ENCODE results near the gene WDR33.

The WDR33 gene

DNA sequence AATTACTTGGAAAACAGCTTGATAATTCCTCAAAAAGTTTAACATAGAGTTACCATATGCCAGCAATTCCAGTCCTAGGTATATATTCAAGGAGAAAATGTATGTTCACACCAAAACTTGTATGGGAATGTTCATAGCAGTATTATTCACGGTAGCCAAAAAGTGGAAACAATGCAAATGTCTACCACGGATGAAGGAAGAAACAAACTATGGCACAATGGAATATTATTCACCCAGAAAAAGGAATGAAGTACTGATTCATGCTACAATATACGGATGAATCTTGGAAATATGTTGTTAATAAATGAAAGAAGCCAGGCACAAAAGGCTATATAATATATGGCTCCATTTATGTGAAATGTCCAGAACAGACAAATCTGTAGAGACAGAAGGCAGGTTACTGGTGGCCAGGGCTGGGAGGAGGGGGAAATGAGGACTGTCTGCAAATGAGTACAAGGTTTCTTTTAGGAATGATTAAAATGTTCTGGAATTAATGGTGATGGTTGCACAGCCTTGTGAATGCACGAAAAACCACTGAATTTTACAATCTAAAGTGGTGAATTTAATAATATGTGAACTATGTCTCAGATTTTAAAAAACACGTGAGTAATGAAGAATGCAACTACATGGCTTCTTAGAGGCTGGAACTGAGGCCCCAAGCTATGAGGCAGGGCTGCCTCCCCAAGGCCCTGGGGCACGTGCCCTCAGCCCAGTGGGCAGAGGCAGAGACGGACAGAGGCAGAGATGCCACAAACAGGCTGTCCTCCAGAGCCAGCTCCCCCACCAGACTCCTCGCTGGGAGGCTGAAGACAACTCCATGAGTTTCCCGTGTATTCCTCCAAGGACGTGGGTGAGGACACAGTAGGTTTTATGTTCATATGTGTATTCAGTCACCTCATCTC lies 140.7 kb downstream of the WDR33 start:
- Histone ChIP-seq H3K36me3 (replicated peaks) (no peaks in the 10 kb centered on the region), H3K27me3 (replicated peaks) (peaks cover 2% of the 10 kb centered on the region), H3K27ac (no peak overlapping the region), H3K4me3 (ENCODE audit: low read depth, low read length) (no peak overlapping the region)
- no peak for DNase-seq
- TF ChIP-seq, protein P1, sequence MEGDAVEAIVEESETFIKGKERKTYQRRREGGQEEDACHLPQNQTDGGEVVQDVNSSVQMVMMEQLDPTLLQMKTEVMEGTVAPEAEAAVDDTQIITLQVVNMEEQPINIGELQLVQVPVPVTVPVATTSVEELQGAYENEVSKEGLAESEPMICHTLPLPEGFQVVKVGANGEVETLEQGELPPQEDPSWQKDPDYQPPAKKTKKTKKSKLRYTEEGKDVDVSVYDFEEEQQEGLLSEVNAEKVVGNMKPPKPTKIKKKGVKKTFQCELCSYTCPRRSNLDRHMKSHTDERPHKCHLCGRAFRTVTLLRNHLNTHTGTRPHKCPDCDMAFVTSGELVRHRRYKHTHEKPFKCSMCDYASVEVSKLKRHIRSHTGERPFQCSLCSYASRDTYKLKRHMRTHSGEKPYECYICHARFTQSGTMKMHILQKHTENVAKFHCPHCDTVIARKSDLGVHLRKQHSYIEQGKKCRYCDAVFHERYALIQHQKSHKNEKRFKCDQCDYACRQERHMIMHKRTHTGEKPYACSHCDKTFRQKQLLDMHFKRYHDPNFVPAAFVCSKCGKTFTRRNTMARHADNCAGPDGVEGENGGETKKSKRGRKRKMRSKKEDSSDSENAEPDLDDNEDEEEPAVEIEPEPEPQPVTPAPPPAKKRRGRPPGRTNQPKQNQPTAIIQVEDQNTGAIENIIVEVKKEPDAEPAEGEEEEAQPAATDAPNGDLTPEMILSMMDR (IDR thresholded peaks at IDR 0.05; ENCODE audit: low read depth, low read length, missing control alignments), result no peak
- in situ Hi-C loops (cut with HindIII; ENCODE audit: low pct_ligation_motif_present, low sequenced_read_pairs), result no loop called here

GRCh38 chr2:127669056-127669455 lies 141.9 kb downstream of the WDR33 start:
- in situ Hi-C loops (cut with HindIII; ENCODE audit: low pct_ligation_motif_present, low sequenced_read_pairs), result no loop called here
- H3K36me3 ChIP-seq (replicated peaks), result no peaks in the 10 kb centered on the region
- peaks cover 5% of the 10 kb centered on the region for H3K27me3 ChIP-seq (replicated peaks)
- no peak overlapping the region for H3K4me3 ChIP-seq (ENCODE audit: low read depth, low read length)
- TF ChIP-seq, protein P1 (IDR thresholded peaks at IDR 0.05; ENCODE audit: low read depth, low read length, missing control alignments), result no peak
- H3K27ac ChIP-seq, result no peak overlapping the region
- no peak for DNase-seq

GRCh38 chr2:127665267-127665893 lies 145.6 kb downstream of the WDR33 start:
- Histone ChIP-seq H3K36me3 (replicated peaks) (no peaks in the 10 kb centered on the region), H3K4me3 (ENCODE audit: low read depth, low read length) (no peak overlapping the region), H3K27ac (no peak overlapping the region), H3K27me3 (replicated peaks) (peaks cover 5% of the 10 kb centered on the region)
- DNase-seq, result no peak
- in situ Hi-C loops (cut with HindIII; ENCODE audit: low pct_ligation_motif_present, low sequenced_read_pairs), result no loop called here
- TF ChIP-seq, protein P1 (IDR thresholded peaks at IDR 0.05; ENCODE audit: low read depth, low read length, missing control alignments), result no peak

DNA sequence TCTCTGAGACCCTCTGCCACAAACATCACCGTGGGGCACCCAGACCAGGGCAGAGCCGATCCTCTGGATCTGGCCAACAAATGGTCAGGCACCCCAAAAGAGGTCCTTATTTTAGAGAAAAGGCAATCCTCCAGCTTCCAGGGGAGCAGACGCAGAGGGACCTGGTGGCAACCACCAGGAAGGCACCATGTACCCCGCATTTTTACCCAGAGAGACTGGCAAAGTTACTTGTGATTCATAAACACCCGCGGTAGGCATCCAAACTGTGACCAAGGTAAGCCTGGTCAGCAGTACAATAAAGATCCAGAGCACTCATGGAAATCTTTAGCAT lies 146.1 kb downstream of the WDR33 start:
- TF ChIP-seq, protein P1 (IDR thresholded peaks at IDR 0.05; ENCODE audit: low read depth, low read length, missing control alignments), result no peak
- Histone ChIP-seq H3K36me3 (replicated peaks) (no peaks in the 10 kb centered on the region), H3K27ac (no peak overlapping the region), H3K4me3 (ENCODE audit: low read depth, low read length) (no peak overlapping the region), H3K27me3 (replicated peaks) (peaks cover 5% of the 10 kb centered on the region)
- no peak for DNase-seq
- in situ Hi-C loops (cut with HindIII; ENCODE audit: low pct_ligation_motif_present, low sequenced_read_pairs), result no loop called here

DNA sequence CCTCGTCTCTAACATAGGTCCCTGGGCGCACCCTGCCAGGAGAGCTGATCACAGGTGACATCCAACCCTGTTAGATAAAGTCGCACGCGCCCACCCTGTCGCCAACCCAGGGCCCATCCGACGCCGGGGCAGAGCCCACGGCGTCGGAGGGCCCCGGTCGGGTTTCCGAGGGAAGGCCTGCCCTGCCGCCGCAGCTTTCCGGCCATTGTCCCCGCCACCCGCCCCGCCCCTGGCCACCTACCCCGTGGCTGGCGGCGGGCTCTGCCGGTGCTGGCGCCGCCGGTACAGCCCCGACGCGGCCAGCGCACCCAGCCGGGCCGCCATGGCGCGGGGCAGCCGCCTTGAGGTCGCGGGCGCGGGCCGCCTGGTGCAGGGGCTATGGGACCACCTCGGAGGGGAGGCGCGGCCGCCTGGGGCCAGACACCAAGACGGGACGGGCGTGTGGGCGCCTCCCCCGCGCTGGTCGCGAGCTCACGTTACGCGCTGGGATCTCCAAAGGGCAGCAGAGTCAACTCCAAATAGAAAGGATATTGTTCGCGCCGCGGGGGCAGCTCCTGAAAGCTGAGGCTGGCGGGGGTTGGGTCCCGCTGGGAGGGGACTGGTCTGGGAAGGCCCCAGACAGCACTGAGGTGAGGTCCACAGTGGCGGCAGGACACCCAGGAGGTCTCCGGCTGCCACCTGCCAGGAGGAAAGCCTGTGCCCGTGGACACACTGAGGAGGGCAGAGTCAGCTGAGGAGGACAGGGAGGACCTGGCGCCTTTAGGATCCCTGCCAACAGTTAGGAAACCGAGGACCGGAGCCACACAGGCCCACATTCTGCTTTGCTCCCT lies 146.7 kb downstream of the WDR33 start:
- H3K36me3 ChIP-seq (replicated peaks), result no peaks in the 10 kb centered on the region
- DNase-seq, result no peak
- no peak overlapping the region for H3K27ac ChIP-seq
- peak overlapping the region; percentile 33 for H3K4me3 ChIP-seq (ENCODE audit: low read depth, low read length)
- peaks cover 5% of the 10 kb centered on the region for H3K27me3 ChIP-seq (replicated peaks)
- in situ Hi-C loops (cut with HindIII; ENCODE audit: low pct_ligation_motif_present, low sequenced_read_pairs), result no loop called here
- TF ChIP-seq, protein P1 (IDR thresholded peaks at IDR 0.05; ENCODE audit: low read depth, low read length, missing control alignments), result no peak

Data from brain microvascular endothelial cell (primary cell).